ENCODE measurements around the gene ST3GAL3.

DNA sequence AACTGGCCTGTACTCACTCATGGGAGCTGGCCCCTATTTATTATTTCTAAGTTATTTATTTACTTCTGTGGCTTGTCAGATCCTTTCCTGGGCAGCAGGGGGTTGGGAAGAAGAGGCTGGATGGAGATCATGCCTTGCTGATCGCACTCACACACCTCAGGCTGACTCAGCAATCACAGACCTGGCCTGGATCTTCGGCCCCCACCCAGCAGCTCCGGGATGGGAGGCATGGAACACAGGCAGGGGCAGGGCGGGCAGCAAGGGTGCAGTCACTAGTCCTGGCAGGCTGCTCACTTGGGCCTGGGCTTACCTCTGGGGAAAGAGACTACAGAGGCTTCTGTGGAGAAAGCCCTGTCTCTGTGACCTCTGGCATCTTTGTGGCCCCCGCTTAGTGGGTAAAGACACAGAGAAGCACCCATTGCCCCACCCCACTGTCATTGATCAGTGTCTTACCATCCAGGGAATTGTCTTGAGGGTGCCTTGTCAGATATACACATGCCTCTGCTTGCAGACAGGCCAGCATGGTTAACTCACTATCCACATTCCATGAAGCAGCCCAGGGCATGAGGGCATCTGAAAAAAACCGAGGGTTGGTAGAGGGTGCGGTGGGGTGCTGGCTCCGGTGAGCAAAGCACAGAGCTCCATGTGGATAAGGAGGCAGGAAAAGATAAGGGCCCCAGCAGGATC lies 230.0 kb downstream of the ST3GAL3 start:
- TF ChIP-seq POLR2A (IDR thresholded peaks at IDR 0.05) = no peak
- TF ChIP-seq, protein P1, sequence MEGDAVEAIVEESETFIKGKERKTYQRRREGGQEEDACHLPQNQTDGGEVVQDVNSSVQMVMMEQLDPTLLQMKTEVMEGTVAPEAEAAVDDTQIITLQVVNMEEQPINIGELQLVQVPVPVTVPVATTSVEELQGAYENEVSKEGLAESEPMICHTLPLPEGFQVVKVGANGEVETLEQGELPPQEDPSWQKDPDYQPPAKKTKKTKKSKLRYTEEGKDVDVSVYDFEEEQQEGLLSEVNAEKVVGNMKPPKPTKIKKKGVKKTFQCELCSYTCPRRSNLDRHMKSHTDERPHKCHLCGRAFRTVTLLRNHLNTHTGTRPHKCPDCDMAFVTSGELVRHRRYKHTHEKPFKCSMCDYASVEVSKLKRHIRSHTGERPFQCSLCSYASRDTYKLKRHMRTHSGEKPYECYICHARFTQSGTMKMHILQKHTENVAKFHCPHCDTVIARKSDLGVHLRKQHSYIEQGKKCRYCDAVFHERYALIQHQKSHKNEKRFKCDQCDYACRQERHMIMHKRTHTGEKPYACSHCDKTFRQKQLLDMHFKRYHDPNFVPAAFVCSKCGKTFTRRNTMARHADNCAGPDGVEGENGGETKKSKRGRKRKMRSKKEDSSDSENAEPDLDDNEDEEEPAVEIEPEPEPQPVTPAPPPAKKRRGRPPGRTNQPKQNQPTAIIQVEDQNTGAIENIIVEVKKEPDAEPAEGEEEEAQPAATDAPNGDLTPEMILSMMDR (IDR thresholded peaks at IDR 0.05) = no peak
- no peak for TF ChIP-seq POLR2AphosphoS5 (IDR thresholded peaks at IDR 0.05)

Measured in prostate gland (tissue), 2 donors.